Activated CD4-positive, CD25-positive, alpha-beta regulatory T cell treated with anti-CD3 and anti-CD28 coated beads, Interleukin-2, amount 50 U/mL, for 24 hours (primary cell): ENCODE data around the gene SLC35C1.

ENCODE experiments used
- ATAC-seq, 2 donors: fragments of 150-1000 bp; cut with Tn5 transposase; one replicate each; pipeline ENCODE4 v1.10.0; 2021; ENCODE audit warnings: mild to moderate bottlenecking in 1 of 2, moderate library complexity in 1 of 2

Gene SLC35C1

GRCh38 chr11:45804761-45805304 lies at the start of gene SLC35C1:
TSS of gene SLC35C1 (plus strand) at chr11:45805149. CDS start at chr11:45805802, 653 bp downstream.
- ATAC-seq: peak; percentile 94 to 95

GRCh38 chr11:45755281-45755859 lies 49.6 kb upstream of the SLC35C1 start:
- no peak for ATAC-seq

- no peak for ATAC-seq
Observed at GRCh38 chr11:45756384-45757010, 48.5 kb upstream of the SLC35C1 start.

GRCh38 chr11:45757672-45758071 lies 47.3 kb upstream of the SLC35C1 start:
- ATAC-seq: no peak

- ATAC-seq: no peak
Observed at GRCh38 chr11:45761659-45762058, 43.3 kb upstream of the SLC35C1 start.

GRCh38 chr11:45765107-45765668 lies 39.8 kb upstream of the SLC35C1 start:
- no peak for ATAC-seq

GRCh38 chr11:45765836-45766235 lies 39.1 kb upstream of the SLC35C1 start:
- no peak for ATAC-seq

- no peak for ATAC-seq
Observed at GRCh38 chr11:45766469-45766868, 38.5 kb upstream of the SLC35C1 start.

GRCh38 chr11:45768486-45768885 lies 36.5 kb upstream of the SLC35C1 start:
- no peak for ATAC-seq

- ATAC-seq: no peak
Observed at GRCh38 chr11:45769960-45770359, 35.0 kb upstream of the SLC35C1 start.

- peak; percentile 54 to 60 for ATAC-seq
Observed at GRCh38 chr11:45771193-45771565, 33.8 kb upstream of the SLC35C1 start.

GRCh38 chr11:45771566-45772448 lies 33.1 kb upstream of the SLC35C1 start:
- peak; percentile 89 to 93 for ATAC-seq

- no peak for ATAC-seq
Observed at GRCh38 chr11:45772449-45772774, 32.5 kb upstream of the SLC35C1 start.

- ATAC-seq: no peak
Observed at GRCh38 chr11:45772986-45773785, 31.8 kb upstream of the SLC35C1 start.

- ATAC-seq: no peak
Observed at GRCh38 chr11:45773786-45774655, 30.9 kb upstream of the SLC35C1 start.

- no peak for ATAC-seq
Observed at GRCh38 chr11:45774786-45775185, 30.2 kb upstream of the SLC35C1 start.

GRCh38 chr11:45777127-45777969 lies 27.6 kb upstream of the SLC35C1 start:
- ATAC-seq: no peak

GRCh38 chr11:45778341-45778740 lies 26.6 kb upstream of the SLC35C1 start:
- no peak for ATAC-seq

GRCh38 chr11:45779602-45780001 lies 25.3 kb upstream of the SLC35C1 start:
- no peak for ATAC-seq

- no peak for ATAC-seq
Observed at GRCh38 chr11:45786272-45786671, 18.7 kb upstream of the SLC35C1 start.
